GM18858 (cell line): ENCODE data around the gene EIF1B.

Experiments
- ATAC-seq: cut with Tn5 transposase; IDR thresholded peaks from one replicate; pipeline ENCODE4 v1.9.1; 2021; ENCODE audit not compliant: unreplicated experiment

Gene EIF1B

GRCh38 chr3:40308725-40309417, 636 bp upstream of the EIF1B start:
- ATAC-seq: no peak

DNA sequence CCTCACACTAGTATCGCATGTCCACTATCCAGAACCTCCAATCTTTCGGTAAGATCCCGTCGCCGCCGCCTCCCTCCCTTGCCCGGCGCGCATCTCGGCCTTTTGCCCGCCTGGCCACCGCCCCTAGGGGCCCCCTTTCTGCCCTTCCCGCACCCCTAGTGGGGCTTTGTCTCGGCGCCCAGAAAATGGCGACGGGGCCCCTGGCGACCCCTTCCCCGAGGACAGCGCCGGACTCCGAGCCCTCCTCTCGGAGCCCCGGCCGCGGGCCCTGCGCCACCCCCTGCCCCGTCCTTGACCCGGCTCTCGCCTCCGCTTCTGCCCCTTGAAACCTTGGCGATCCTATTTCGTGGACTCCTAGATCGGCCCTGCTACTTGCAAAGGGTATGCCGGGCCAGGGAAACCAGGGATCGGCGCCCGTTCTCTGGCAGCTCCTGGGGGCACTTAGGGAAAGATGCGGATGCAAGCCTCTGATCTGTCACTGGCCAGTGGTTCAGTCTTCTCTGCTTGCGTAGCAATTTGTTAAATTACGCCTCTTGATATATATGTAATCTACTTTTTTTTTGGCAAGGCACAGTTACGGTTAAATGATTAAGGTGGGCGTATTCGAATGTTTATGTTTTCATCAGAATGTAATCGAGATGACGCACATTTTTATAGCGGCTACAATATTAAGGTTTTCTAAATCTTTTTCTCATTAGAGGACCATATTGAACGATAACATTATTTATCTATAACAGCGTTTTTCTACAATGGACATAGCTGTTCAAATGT, 603 bp downstream of the EIF1B start:
- ATAC-seq: peak; percentile 7

GRCh38 chr3:40310705-40311104, 1.2 kb downstream of the EIF1B start:
- no peak for ATAC-seq

GRCh38 chr3:40312661-40313226, 3.2 kb downstream of the EIF1B start:
- no peak for ATAC-seq

GRCh38 chr3:40313975-40314860, 4.7 kb downstream of the EIF1B start:
- ATAC-seq: no peak

DNA sequence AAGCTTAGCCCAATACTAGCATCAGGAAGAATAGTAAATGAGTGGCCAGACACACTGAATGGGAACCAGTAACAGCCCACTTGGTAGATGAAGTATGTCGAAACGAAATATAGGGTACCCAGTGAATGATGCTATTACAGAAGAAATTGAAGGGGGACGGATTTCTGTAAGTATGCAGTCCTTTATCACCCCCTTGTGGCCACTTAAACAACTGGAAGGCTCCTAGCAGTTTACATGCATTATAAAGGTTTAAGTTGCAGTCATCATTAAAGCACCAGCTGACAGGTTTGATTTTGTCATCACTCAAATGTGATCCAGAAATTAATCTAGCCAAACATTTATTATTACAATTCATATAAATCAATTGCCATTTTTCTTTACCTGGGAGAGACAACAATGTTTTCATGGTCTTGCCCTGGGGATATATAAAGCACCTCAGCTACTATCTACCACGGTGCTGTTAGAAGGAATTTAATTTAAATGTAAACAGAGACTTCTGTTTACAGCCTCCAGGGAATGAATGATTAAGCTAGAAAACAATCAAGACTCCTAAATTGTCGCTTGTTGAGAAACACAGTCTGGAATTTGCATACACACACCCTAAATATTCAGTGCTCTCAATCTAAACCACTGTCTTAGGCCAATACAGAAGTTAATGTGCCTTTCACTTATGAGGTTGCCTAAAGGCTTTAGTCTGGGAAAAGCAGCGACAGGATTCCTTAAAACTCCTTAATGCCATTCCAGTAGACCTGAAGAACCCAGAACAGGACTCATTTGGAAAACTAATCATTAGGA, 7.8 kb downstream of the EIF1B start:
- peak; percentile 66 for ATAC-seq

- ATAC-seq: no peak
Observed at GRCh38 chr3:40321818-40322217, 12.3 kb downstream of the EIF1B start.

DNA sequence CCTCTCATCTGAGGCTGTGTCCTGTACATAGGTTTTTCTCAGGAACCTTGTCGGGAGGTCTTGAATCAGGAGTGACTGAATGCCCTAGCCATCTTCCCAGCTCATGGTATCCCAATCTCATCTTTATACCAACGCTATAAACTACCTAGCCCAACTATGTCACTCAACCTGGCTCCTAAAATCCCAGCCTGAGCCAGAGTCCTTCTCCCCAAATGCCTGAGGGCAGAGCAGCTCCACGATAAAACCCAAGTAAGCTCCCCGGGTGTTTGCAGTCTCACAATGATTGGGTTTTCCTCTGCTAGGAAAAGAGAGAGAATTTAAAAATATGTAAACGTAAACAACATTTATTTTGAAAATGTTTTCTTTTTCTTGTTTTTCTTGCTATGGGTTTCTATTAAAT, 14.4 kb downstream of the EIF1B start:
- ATAC-seq: no peak

DNA sequence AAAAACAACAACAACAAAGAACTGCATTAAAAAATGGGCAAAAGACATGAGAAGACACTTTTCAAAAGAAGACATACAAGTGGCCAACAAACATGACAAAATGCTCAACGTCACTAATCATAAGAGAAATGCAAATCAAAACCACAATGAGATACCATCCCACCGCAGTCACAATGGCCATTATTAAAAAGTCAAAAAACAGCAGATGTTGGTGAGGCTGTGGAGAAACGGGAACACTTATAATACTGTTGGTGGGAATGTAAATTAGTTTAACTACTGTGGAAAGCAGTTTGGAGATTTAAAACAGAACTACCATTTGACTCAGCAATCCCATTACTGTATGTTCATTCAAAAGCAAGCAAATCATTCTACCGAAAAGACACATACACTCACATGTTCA, 15.1 kb downstream of the EIF1B start:
- ATAC-seq: no peak

DNA sequence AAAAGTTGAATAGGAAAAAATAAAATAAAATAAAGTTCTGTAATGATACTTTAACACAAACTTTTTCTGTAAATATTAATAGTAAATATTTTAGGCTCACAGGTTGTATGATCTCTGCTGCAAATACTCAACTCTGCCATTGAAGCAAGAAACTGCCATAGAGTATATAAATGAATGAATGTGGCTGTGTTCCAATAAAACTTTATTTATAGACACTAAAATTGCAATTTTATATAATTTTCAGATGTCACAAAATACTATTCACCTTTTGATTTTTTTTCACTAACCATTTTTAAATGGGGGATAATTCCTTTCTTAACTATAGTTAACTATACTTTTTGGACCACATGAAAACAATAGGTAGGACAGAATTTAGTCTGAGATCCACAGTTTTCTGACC, 16.0 kb downstream of the EIF1B start:
- no peak for ATAC-seq

GRCh38 chr3:40328374-40328773, 18.9 kb downstream of the EIF1B start:
- no peak for ATAC-seq

DNA sequence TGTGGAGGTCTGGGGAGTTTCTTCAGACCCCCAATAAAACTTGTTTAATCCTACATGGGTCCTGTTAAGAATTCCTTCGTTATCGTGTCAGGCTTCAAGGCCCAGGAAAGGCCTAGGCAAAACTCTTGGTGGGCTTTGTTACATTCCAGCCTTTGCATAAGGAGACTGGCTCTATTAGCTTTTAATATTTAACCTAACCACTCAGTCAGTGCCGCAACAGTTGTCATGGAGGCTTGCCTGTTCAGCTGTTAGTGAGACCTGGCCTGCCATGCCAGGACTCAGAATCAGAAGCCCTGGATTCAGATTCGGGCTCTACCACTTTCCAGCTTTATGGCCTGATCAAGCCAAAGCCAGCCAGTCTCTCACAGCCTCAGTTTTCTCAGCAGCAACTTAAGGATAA, 19.6 kb downstream of the EIF1B start:
- ATAC-seq: no peak

DNA sequence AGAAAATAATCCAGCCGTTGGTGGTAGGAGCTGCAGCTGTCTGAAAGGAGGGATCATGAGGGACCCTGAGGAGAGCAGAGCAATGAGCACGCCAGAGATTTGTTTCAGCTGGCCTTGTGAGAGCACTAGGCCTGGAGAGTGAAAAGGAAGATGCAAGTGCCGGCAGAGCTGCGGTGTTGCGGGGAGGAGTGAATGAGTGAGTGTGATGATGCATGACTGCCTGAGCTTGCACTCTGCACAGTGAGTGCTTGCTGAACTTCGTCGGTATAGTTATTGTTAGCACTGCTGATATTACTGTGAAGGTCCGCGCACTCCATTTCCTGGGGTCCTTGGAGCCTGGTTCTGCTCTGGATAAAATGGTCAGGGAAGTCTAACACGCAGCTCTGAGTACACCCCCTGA, 23.2 kb downstream of the EIF1B start:
- no peak for ATAC-seq

DNA sequence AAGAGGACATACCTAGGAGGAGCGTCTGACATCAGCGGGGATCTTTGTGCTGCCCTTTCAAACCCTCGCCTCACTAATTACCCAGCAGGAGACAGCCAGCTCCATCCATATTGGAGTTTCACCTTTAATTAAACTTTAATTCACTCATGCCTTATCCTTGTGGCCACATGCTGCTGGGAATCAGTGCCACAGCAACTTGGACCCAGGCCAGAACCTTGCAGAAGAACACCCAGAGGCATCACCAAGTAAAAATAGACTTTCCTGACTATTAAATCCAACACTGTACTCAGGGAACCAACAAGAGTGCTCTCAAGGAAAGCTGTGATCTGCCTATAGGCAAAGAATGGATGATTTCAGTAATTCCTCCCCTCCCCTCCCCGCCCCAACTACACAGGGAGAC, 23.9 kb downstream of the EIF1B start:
- ATAC-seq: no peak

- no peak for ATAC-seq
Observed at GRCh38 chr3:40333852-40334251, 24.3 kb downstream of the EIF1B start.

DNA sequence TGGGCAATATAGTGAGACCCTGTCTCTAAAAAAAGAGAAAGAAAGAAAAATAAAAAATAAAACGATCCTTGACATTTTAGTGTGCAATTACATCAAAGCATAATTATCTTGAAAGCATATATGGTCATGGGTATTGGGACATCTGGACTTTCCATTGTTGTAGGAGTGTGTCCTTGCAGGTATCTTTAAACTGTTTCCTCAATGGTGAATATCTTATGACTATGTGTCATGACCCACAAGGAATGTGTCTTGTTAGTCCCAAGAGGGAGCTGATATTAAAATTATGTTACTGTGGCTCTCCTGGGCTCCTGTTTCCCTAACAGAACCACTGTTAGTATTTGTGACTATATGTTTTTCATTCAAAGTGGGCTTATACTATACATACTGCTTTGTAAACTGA, 26.6 kb downstream of the EIF1B start:
- no peak for ATAC-seq

DNA sequence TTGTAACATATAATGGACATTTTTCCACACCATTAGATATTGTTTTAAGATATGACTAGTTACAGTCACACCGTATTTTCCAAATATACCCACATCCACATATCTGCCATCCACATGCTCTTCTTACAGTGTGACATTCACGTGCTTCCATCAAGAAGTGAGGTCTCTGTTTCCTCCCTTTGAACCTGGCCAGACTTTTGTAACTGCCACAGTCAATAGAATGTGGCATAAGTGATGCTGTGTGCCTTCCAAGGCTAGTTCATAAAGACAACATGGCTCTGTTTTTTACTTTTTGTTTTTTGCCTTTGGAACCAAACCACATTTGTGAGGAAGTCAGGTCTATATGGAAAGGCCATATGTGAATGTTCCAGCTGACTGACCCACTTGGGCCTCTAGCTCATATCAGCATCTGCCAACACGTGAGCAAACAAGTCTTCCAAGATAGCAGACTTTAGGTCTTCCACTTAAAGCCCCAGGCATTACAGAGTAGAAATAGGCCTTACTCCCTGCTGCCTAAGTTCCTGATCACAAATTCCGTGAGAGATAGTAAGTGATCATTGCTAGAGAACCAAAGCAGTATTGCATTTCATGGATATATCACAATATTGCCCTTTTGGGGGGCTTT, 27.1 kb downstream of the EIF1B start:
- no peak for ATAC-seq

- peak; percentile 68 for ATAC-seq
Observed at GRCh38 chr3:40337136-40338108, 27.9 kb downstream of the EIF1B start.

DNA sequence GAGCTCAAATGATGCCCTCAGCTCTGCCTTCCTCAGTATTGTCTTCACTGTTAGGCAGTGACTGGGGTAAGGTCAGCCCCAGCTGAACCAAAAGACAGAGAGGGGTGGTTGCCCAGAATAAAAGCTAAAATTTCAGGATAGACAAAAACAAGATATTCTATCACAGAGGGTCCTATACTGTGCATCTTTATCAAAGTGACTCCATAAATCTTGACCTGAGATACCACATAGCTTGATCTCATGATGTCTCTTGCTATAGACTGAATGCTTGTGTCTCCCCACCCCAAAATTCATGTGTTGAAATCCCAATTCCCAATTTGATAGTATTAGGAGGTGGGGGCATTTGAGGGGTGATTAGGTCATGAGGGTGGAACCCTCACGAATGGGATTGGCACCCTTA, 30.4 kb downstream of the EIF1B start:
- ATAC-seq: no peak
